NOMO-1 treated with dmso at 0.1 percent for 144 hours (cell line): ENCODE data around the gene PAGR1.
"Not testable (repeated sequence)": the region's sequence is repeated elsewhere in the genome, so short reads cannot be mapped to it uniquely, and the experiment has no call there.

Experiments
- DNase-seq: peaks from one replicate; lab custom pipeline; 2025; ENCODE audit not compliant: unreplicated experiment; lab: John Stamatoyannopoulos, UW

The PAGR1 gene

GRCh38 chr16:29862383-29862883 lies 46.5 kb downstream of the PAGR1 start:
- no peak for DNase-seq

DNA sequence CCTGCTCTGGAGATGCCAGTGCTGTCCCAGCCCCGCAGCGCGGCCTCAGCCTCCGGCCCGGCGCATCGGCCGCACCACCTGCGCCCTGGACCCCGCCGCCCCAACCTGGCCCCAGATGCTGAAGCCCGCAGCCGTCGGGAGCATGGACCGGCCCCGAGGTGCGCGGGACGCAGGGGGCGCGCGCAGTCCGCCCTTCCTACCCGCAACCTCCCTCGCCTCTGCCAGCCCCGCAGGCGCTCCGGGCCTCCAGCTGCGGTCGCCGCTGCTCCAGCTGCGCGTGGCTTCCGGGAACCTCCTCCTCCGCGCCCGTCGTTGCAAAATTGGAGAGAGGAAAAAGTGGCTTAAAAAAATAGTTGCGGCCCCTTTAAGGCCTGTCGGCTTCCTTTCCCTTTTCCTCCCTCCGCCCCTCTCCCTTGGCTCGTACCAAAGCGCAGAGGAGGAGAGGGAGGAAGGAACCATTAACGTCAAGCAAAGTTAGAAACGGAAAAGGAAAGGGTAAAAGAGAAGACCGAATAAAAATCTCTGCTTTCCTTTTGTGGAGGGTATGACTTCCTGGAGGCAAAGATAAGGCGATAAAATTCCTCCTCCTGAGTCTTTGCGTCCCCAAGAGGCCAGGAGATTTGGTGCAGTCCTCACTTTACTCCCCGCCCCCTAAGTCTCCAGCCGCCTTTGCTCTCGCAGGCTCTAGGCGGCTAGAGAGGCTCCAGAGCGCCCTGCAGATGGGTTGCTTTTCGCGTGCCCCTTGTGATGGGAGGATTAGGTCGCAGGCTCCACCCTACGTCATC lies 47.1 kb downstream of the PAGR1 start, which contains the start of gene CDIPT:
Gene CDIPT (minus strand): TSS at position 343 of the 785 bp plus-strand sequence. CDS start 369 bp downstream, outside the sequence.
- peak; percentile 96 for DNase-seq

GRCh38 chr16:29863669-29863984 lies 47.7 kb downstream of the PAGR1 start:
- DNase-seq = no peak

DNA sequence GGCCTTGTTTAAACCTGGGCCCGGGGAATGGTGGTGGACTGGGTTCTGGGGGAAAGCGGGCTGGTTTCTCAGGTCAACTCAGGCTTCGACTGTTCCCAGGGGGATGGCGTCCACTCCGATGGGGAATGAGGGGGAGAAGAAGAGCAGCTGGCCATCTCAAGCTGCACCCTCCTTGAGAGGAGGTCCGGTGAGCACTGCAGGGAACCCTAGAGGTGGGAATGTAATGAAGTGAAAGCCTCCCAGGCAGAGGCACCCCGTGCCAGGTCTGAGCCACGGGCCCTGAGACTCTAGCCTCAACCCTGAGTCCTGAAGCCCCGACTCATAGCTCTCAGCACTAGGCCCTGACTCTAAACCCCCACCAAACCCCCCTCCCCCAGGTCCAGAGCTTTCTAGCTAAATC lies 48.3 kb downstream of the PAGR1 start:
- no peak for DNase-seq

- DNase-seq = no peak
Observed at GRCh38 chr16:29868396-29869009, 52.6 kb downstream of the PAGR1 start.

GRCh38 chr16:29869067-29869466 lies 53.1 kb downstream of the PAGR1 start:
- DNase-seq = not testable (repeated sequence)
